WTC11 (cell line): ENCODE data around the gene SPATA2L. TPM values are rescaled to one million over a fixed set of nuclear protein-coding genes. Genes with fewer than 3 reads are reported as not detected.

Source experiments
- ATAC-seq: fragments of 200-7000 bp; cut with Tn5 transposase; 2 replicates; pipeline ENCODE4 v1.10.0; 2021; ENCODE audit warnings: mild to moderate bottlenecking, moderate library complexity
- CTCF ChIA-PET: fragments of 300-600 bp; sonication (Branson Sonifier 250); formaldehyde crosslinking; loops from one replicate; lab custom pipeline; 2021; ENCODE audit warnings: antibody characterized with exemption; lab: Charles Lee
- POLR2A ChIA-PET: fragments of 350-600 bp; sonication (Branson Sonifier 250); formaldehyde crosslinking; loops from one replicate; lab custom pipeline; 2021; ENCODE audit warnings: antibody characterized with exemption; lab: Charles Lee
- DNase-seq: peaks from one replicate; pipeline ENCODE4 v3.0.0; 2021; ENCODE audit warnings: low spot score
- H3K27ac Mint-ChIP-seq: 2 replicates; pipeline ENCODE4 v1.8.0; 2021; ENCODE audit warnings: mixed read lengths
- H3K27me3 Mint-ChIP-seq: 2 replicates; pipeline ENCODE4 v1.8.0; 2021; ENCODE audit warnings: low read depth, mild to moderate bottlenecking, moderate library complexity, mixed read lengths
- H3K36me3 Mint-ChIP-seq: 2 replicates; pipeline ENCODE4 v1.8.0; 2021; ENCODE audit warnings: mixed read lengths
- H3K4me1 Mint-ChIP-seq: 2 replicates; pipeline ENCODE4 v1.8.0; 2022; ENCODE audit warnings: mixed read lengths
- H3K4me3 Mint-ChIP-seq: 2 replicates; pipeline ENCODE4 v1.8.0; 2021; ENCODE audit warnings: mild to moderate bottlenecking, moderate library complexity, mixed read lengths
- H3K9me3 Mint-ChIP-seq: 2 replicates; pipeline ENCODE4 v1.8.0; 2021; ENCODE audit warnings: mixed read lengths
- ATF1 ChIP-seq: sonication (generic); formaldehyde crosslinking; IDR thresholded peaks from 2 replicates; pipeline ENCODE4 v1.8.1; 2023; ENCODE audit warnings: mild to moderate bottlenecking, moderate library complexity, missing genetic modification reagents
- ATF6 ChIP-seq: sonication (generic); formaldehyde crosslinking; IDR thresholded peaks from 2 replicates; pipeline ENCODE4 v1.8.1; 2023; ENCODE audit warnings: mild to moderate bottlenecking, missing genetic modification reagents
- CBFB ChIP-seq: sonication (generic); formaldehyde crosslinking; IDR thresholded peaks from 2 replicates; pipeline ENCODE4 v1.8.1; 2022; ENCODE audit warnings: mild to moderate bottlenecking, low read depth, missing genetic modification reagents
- CDX4 ChIP-seq: fragments of 250-450 bp; sonication (Bioruptor Pico); IDR thresholded peaks from 2 replicates; pipeline ENCODE4 v1.9.0; 2021; ENCODE audit warnings: moderate library complexity, mild to moderate bottlenecking, inconsistent platforms, borderline replicate concordance
- CTCF ChIP-seq: fragments of 200-600 bp; IDR thresholded peaks from 2 replicates; pipeline ENCODE4 v1.8.0; 2022; ENCODE audit warnings: antibody characterized with exemption
- ELF4 ChIP-seq: sonication (generic); formaldehyde crosslinking; IDR thresholded peaks from 2 replicates; pipeline ENCODE4 v1.8.1; 2022; ENCODE audit warnings: low read depth, mild to moderate bottlenecking, moderate library complexity, missing genetic modification reagents
- ESRRA ChIP-seq: sonication (generic); formaldehyde crosslinking; IDR thresholded peaks from 2 replicates; pipeline ENCODE4 v1.8.1; 2022; ENCODE audit warnings: mild to moderate bottlenecking, missing genetic modification reagents, borderline replicate concordance
- FOXJ3 ChIP-seq: sonication (generic); formaldehyde crosslinking; IDR thresholded peaks from 2 replicates; pipeline ENCODE4 v1.9.0; 2021; ENCODE audit warnings: missing genetic modification reagents, mild to moderate bottlenecking, borderline replicate concordance
- GABPB1 ChIP-seq: sonication (generic); formaldehyde crosslinking; IDR thresholded peaks from 2 replicates; pipeline ENCODE4 v1.8.1; 2023; ENCODE audit warnings: mild to moderate bottlenecking, missing genetic modification reagents
- IRF2 ChIP-seq: sonication (generic); formaldehyde crosslinking; IDR thresholded peaks from 2 replicates; pipeline ENCODE4 v1.8.0; 2022; ENCODE audit warnings: low read depth, missing genetic modification reagents, borderline replicate concordance
- KAT7 ChIP-seq: sonication (generic); formaldehyde crosslinking; IDR thresholded peaks from 2 replicates; pipeline ENCODE4 v1.8.1; 2023; ENCODE audit warnings: missing genetic modification reagents, mild to moderate bottlenecking, borderline replicate concordance
- MAX ChIP-seq: sonication (generic); formaldehyde crosslinking; IDR thresholded peaks from 2 replicates; pipeline ENCODE4 v1.8.0; 2022; ENCODE audit warnings: mild to moderate bottlenecking, missing genetic modification reagents
- MYBL2 ChIP-seq: sonication (generic); formaldehyde crosslinking; IDR thresholded peaks from 2 replicates; pipeline ENCODE4 v1.8.1; 2023; ENCODE audit warnings: mild to moderate bottlenecking, moderate library complexity, missing genetic modification reagents
- NFE2L1 ChIP-seq: sonication (generic); formaldehyde crosslinking; IDR thresholded peaks from 2 replicates; pipeline ENCODE4 v1.8.1; 2023; ENCODE audit warnings: missing genetic modification reagents
- NFYB ChIP-seq: sonication (generic); formaldehyde crosslinking; conservative IDR thresholded peaks from 2 replicates; pipeline ENCODE4 v1.8.0; 2022; ENCODE audit warnings: low read depth, missing genetic modification reagents
- NR1H2 ChIP-seq: sonication (generic); formaldehyde crosslinking; IDR thresholded peaks from 2 replicates; pipeline ENCODE4 v1.9.0; 2021; ENCODE audit warnings: mild to moderate bottlenecking, moderate library complexity, missing genetic modification reagents
- PRRX2 ChIP-seq: fragments of 250-450 bp; sonication (Bioruptor Pico); IDR thresholded peaks from 2 replicates; pipeline ENCODE4 v1.8.0; 2021; ENCODE audit warnings: mild to moderate bottlenecking
- SMAD3 ChIP-seq: sonication (generic); formaldehyde crosslinking; IDR thresholded peaks from 2 replicates; pipeline ENCODE4 v1.8.0; 2022; ENCODE audit warnings: missing genetic modification reagents, mild to moderate bottlenecking, borderline replicate concordance
- STAT6 ChIP-seq: sonication (generic); formaldehyde crosslinking; conservative IDR thresholded peaks from 2 replicates; pipeline ENCODE4 v1.8.1; 2023; ENCODE audit warnings: mild to moderate bottlenecking, low read depth, missing genetic modification reagents, moderate library complexity
- TCF7 ChIP-seq: sonication (generic); formaldehyde crosslinking; IDR thresholded peaks from 2 replicates; pipeline ENCODE4 v1.8.0; 2022; ENCODE audit warnings: mild to moderate bottlenecking, low read depth, missing genetic modification reagents, moderate library complexity
- TEAD1 ChIP-seq: sonication (generic); formaldehyde crosslinking; IDR thresholded peaks from 2 replicates; pipeline ENCODE4 v1.8.0; 2022; ENCODE audit warnings: mild to moderate bottlenecking, missing genetic modification reagents
- USF2 ChIP-seq: sonication (generic); formaldehyde crosslinking; IDR thresholded peaks from 2 replicates; pipeline ENCODE4 v1.8.1; 2023; ENCODE audit warnings: mild to moderate bottlenecking, missing genetic modification reagents, moderate library complexity
- ZNF219 ChIP-seq: sonication (generic); formaldehyde crosslinking; IDR thresholded peaks from 2 replicates; pipeline ENCODE4 v1.8.0; 2023; ENCODE audit warnings: missing genetic modification reagents, mild to moderate bottlenecking, borderline replicate concordance
- ZNF317 ChIP-seq: sonication (generic); formaldehyde crosslinking; IDR thresholded peaks from 2 replicates; pipeline ENCODE4 v1.8.1; 2023; ENCODE audit warnings: low read depth, mild to moderate bottlenecking, moderate library complexity, missing genetic modification reagents, borderline replicate concordance
- ZNF396 ChIP-seq: fragments of 250-450 bp; sonication (Bioruptor Pico); IDR thresholded peaks from 2 replicates; pipeline ENCODE4 v1.8.0; 2021; ENCODE audit warnings: mild to moderate bottlenecking, moderate library complexity, borderline replicate concordance
- total RNA-seq: library from RNA; stranded (reverse); gene quantifications from 3 replicates; pipeline ENCODE4 v1.2.3, GENCODE V29; 2021
- TF ChIP-seq, protein P1 (sequence below): sonication (generic); formaldehyde crosslinking; IDR thresholded peaks from 2 replicates; pipeline ENCODE4 v1.8.0; 2022; ENCODE audit warnings: mild to moderate bottlenecking, missing genetic modification reagents
- TF ChIP-seq, protein P2 (sequence below): sonication (generic); formaldehyde crosslinking; IDR thresholded peaks from 2 replicates; pipeline ENCODE4 v1.8.1; 2022; ENCODE audit warnings: low read depth, missing genetic modification reagents, borderline replicate concordance

SPATA2L gene
- total RNA-seq, 1 experiment from 2014 or later = 15.7 TPM

- POLR2A ChIA-PET = interaction anchor here (3.5 kb wide), 1 partner anchor 11 kb away, joined by 18 read pairs; the partner anchor contains the start of gene SPATA2L
- Mint-ChIP-seq H3K4me3 (peak overlapping the region; percentile 73), H3K27ac (no peak overlapping the region), H3K36me3 (peaks cover 16% of the 10 kb centered on the region), H3K4me1 (peaks cover 7% of the 10 kb centered on the region), H3K27me3 (peaks cover 27% of the 10 kb centered on the region), H3K9me3 (no peaks in the 10 kb centered on the region)
- DNase-seq = peak; percentile 79
- CTCF ChIA-PET = interaction anchor here (1.3 to 6.2 kb wide), 2 partner anchors 8 to 11 kb away, joined by 3 to 36 read pairs; partner anchors contain the start of genes SPATA2L and VPS9D1
- ATAC-seq = peak; percentile 66
- no peak for TF ChIP-seq ATF6
- TF ChIP-seq NR1H2 (CRISPR knock-in tag) = no peak
- TF ChIP-seq TEAD1 (CRISPR knock-in tag) = no peak
- TF ChIP-seq SMAD3 (CRISPR knock-in tag) = no peak
- TF ChIP-seq CDX4 (CRISPR knock-in tag) = no peak
- no peak for TF ChIP-seq STAT6
- TF ChIP-seq ATF1 (CRISPR knock-in tag) = no peak
- no peak for TF ChIP-seq ESRRA
- TF ChIP-seq FOXJ3 (CRISPR knock-in tag) = no peak
- TF ChIP-seq ZNF219 = no peak
- TF ChIP-seq GABPB1 (CRISPR knock-in tag) = no peak
- TF ChIP-seq TCF7 = 0 out of 2 replicates have a peak, but pooled peaks have one; percentile 22
- TF ChIP-seq MYBL2 (CRISPR knock-in tag) = no peak
- TF ChIP-seq NFE2L1 (CRISPR knock-in tag) = peak; percentile 73; the same call in 1 of the 2 replicates
- TF ChIP-seq NFYB (CRISPR knock-in tag) = 0 out of 2 replicates have a peak, but pooled peaks have one; percentile 24
- TF ChIP-seq CTCF = no peak
- no peak for TF ChIP-seq ZNF396 (CRISPR knock-in tag)
- TF ChIP-seq ZNF317 (CRISPR knock-in tag) = no peak
- no peak for TF ChIP-seq PRRX2 (CRISPR knock-in tag)
- no peak for TF ChIP-seq KAT7
- TF ChIP-seq, protein P1, sequence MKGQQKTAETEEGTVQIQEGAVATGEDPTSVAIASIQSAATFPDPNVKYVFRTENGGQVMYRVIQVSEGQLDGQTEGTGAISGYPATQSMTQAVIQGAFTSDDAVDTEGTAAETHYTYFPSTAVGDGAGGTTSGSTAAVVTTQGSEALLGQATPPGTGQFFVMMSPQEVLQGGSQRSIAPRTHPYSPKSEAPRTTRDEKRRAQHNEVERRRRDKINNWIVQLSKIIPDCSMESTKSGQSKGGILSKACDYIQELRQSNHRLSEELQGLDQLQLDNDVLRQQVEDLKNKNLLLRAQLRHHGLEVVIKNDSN = peak; percentile 52; the same call in 1 of the 2 replicates
- no peak for TF ChIP-seq CBFB (CRISPR knock-in tag)
- TF ChIP-seq ELF4 (CRISPR knock-in tag) = 0 out of 2 replicates have a peak, but pooled peaks have one; percentile 51
- peak; percentile 90 for TF ChIP-seq MAX (CRISPR knock-in tag)
- TF ChIP-seq, protein P2, sequence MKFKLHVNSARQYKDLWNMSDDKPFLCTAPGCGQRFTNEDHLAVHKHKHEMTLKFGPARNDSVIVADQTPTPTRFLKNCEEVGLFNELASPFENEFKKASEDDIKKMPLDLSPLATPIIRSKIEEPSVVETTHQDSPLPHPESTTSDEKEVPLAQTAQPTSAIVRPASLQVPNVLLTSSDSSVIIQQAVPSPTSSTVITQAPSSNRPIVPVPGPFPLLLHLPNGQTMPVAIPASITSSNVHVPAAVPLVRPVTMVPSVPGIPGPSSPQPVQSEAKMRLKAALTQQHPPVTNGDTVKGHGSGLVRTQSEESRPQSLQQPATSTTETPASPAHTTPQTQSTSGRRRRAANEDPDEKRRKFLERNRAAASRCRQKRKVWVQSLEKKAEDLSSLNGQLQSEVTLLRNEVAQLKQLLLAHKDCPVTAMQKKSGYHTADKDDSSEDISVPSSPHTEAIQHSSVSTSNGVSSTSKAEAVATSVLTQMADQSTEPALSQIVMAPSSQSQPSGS = no peak
- TF ChIP-seq IRF2 (CRISPR knock-in tag) = 0 out of 2 replicates have a peak, but pooled peaks have one; percentile 33
- TF ChIP-seq USF2 (CRISPR knock-in tag) = peak; percentile 33; the same call in 1 of the 2 replicates
These were observed 10.2 kb upstream of the SPATA2L start for GRCh38 chr16:89711601-89712273.
